Activated T-helper 2 cell treated with anti-CD3 and anti-CD28 coated beads, Interferon-gamma antibody, Interleukin-2, Interleukin-4, amounts not matched to agents 10 μg/mL and 5 μg/mL and 100 μg/mL, durations not matched to agents 14 hours and 24 hours and 36 hours (primary cell): ENCODE results near the gene ARHGEF4. TPM values are rescaled to one million over a fixed set of nuclear protein-coding genes. Genes with fewer than 3 reads are reported as not detected.
A peak's percentile ranks its signal among the peaks of the same experiment; 100 is the strongest.

Experiments
- DNase-seq: peaks from one replicate; pipeline ENCODE4 v3.0.0; 2021; ENCODE audit warnings: low spot score
- H3K27ac Mint-ChIP-seq: one replicate; pipeline ENCODE4 v1.8.0; 2021; ENCODE audit warnings: mixed read lengths
- H3K27me3 Mint-ChIP-seq: one replicate; pipeline ENCODE4 v1.8.0; 2021; ENCODE audit warnings: low read depth, mixed read lengths
- H3K36me3 Mint-ChIP-seq: one replicate; pipeline ENCODE4 v1.8.0; 2021; ENCODE audit warnings: low read depth, mixed read lengths
- H3K4me1 Mint-ChIP-seq: one replicate; pipeline ENCODE4 v1.8.0; 2021; ENCODE audit warnings: low read depth, mixed read lengths
- H3K4me3 Mint-ChIP-seq: one replicate; pipeline ENCODE4 v1.8.0; 2021; ENCODE audit warnings: low read depth, mild to moderate bottlenecking, moderate library complexity, mixed read lengths
- H3K9me3 Mint-ChIP-seq: one replicate; pipeline ENCODE4 v1.8.0; 2021; ENCODE audit warnings: mixed read lengths
- intact Hi-C: fragments of 100-400 bp; cut with micrococcal nuclease; formaldehyde crosslinking; loops from one replicate; pipeline ENCODE4 v1.15.1; 2023
- total RNA-seq: library from RNA; stranded (reverse); gene quantifications from 2 replicates; pipeline ENCODE4 v1.2.3, GENCODE V29; 2022

Gene ARHGEF4
- total RNA-seq, 1 donor from 2014 or later: 0.11 TPM

- H3K27me3 Mint-ChIP-seq: peaks cover 49% of the 10 kb centered on the region
- DNase-seq: no peak
- intact Hi-C loops: no loop called here
- no peaks in the 10 kb centered on the region for H3K36me3 Mint-ChIP-seq
- no peak overlapping the region for H3K4me3 Mint-ChIP-seq
- H3K4me1 Mint-ChIP-seq: peaks cover 15% of the 10 kb centered on the region
- no peak overlapping the region for H3K27ac Mint-ChIP-seq
- no peaks in the 10 kb centered on the region for H3K9me3 Mint-ChIP-seq
These were observed 200.9 kb downstream of the ARHGEF4 start for GRCh38 chr2:131037398-131038257.

- intact Hi-C loops: no loop called here
- Mint-ChIP-seq H3K36me3 (no peaks in the 10 kb centered on the region), H3K4me3 (no peak overlapping the region), H3K27ac (no peak overlapping the region), H3K27me3 (peaks cover 43% of the 10 kb centered on the region), H3K9me3 (no peaks in the 10 kb centered on the region), H3K4me1 (peaks cover 15% of the 10 kb centered on the region)
- no peak for DNase-seq
These were observed 201.8 kb downstream of the ARHGEF4 start for GRCh38 chr2:131038258-131039100.

DNA sequence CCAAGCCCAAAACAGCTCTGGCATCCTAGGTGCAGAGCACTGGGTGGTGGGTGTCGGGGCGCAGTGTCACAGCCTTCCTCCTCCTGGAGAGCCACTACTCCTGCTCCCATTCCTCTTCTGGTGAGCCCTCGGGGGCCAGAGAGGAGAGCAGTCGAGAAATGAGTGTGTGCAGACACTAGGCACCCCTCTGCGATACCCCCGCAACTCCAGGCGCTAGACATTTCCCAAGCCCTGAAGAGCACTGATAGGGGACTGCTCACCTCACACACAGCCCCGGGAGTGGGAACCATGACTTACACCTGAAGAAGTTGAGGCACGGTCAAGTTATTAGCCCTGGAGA is 202.4 kb downstream of the ARHGEF4 start:
- Mint-ChIP-seq H3K27me3 (peaks cover 37% of the 10 kb centered on the region), H3K27ac (no peak overlapping the region), H3K4me1 (peaks cover 15% of the 10 kb centered on the region), H3K36me3 (no peaks in the 10 kb centered on the region), H3K4me3 (no peak overlapping the region), H3K9me3 (no peaks in the 10 kb centered on the region)
- no peak for DNase-seq
- intact Hi-C loops: no loop called here

- H3K36me3 Mint-ChIP-seq: no peaks in the 10 kb centered on the region
- H3K9me3 Mint-ChIP-seq: no peaks in the 10 kb centered on the region
- no peak overlapping the region for H3K27ac Mint-ChIP-seq
- intact Hi-C loops: no loop called here
- DNase-seq: no peak
- H3K4me1 Mint-ChIP-seq: peaks cover 15% of the 10 kb centered on the region
- no peak overlapping the region for H3K4me3 Mint-ChIP-seq
- peaks cover 32% of the 10 kb centered on the region for H3K27me3 Mint-ChIP-seq
These were observed 202.8 kb downstream of the ARHGEF4 start for GRCh38 chr2:131039535-131039907.

DNA sequence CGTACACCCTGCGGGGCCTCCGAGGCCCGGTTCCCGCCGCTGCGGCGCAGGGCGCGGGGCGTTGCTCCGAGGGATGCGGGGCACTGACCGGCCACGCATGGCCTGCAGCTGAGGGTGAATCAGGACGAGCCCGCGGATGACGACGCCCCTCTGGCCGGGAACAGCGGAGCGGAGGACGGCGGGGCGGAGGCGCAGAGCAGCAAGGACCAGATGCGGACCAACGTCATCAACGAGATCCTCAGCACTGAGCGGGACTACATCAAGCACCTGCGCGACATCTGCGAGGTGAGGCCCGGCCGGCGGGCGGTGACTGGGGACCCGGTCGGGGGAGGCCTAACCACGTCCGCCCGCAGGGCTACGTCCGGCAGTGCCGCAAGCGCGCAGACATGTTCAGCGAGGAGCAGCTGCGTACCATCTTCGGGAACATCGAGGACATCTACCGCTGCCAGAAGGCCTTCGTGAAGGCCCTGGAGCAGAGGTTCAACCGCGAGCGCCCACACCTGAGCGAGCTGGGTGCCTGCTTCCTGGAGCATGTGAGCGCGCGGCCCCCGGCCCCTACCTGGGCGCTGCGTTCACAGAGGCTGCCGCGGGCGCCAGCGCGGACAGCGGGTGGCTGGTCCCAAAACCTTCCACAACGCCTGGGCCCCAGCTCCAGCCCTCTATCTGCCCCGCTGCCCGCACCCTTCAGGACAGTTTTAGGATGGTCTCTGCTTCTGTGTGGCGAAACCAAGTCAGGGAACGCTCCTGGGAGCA is 203.4 kb downstream of the ARHGEF4 start:
- Mint-ChIP-seq H3K4me1 (peaks cover 15% of the 10 kb centered on the region), H3K27me3 (peaks cover 32% of the 10 kb centered on the region), H3K36me3 (no peaks in the 10 kb centered on the region), H3K4me3 (no peak overlapping the region), H3K9me3 (no peaks in the 10 kb centered on the region), H3K27ac (no peak overlapping the region)
- intact Hi-C loops: no loop called here
- no peak for DNase-seq

GRCh38 chr2:131040661-131041401 is 204.1 kb downstream of the ARHGEF4 start:
- no peak for DNase-seq
- Mint-ChIP-seq H3K9me3 (no peaks in the 10 kb centered on the region), H3K36me3 (no peaks in the 10 kb centered on the region), H3K27ac (no peak overlapping the region), H3K4me1 (peaks cover 15% of the 10 kb centered on the region), H3K4me3 (peak overlapping the region; percentile 9), H3K27me3 (peaks cover 29% of the 10 kb centered on the region)
- intact Hi-C loops: no loop called here

DNA sequence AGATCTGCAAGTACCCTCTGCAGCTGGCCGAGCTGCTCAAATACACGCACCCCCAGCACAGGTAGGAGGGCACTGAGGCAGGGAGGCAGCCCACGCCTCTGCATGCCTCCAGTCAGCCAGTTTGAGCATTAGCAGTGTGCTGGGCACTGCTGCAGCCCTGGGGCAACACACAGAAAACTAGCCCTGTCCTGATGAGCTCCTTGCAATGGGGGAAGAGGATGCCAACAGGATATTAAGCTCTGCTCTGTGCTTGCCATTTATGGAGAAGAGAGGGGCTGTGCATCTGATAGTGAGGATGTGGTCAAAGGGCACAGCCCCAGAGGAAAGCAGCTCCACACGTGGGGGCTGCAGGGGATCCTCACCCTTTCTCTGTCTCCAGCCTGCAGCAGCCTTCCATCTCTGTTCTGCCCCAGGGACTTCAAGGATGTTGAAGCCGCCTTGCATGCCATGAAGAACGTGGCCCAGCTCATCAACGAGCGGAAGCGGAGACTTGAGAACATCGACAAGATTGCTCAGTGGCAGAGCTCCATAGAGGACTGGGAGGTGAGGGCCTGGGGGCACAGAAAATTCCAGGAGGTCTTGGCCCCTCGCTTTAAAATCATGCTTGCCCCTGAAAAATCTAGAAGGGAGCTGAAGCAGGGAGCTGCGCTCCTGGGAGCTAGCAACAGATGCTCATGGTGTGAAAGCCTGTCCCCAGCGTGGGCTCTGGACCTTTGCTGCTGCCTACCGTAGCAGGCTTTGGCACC is 204.9 kb downstream of the ARHGEF4 start:
- no peak overlapping the region for H3K27ac Mint-ChIP-seq
- H3K9me3 Mint-ChIP-seq: no peaks in the 10 kb centered on the region
- no peak for DNase-seq
- H3K4me3 Mint-ChIP-seq: no peak overlapping the region
- no peaks in the 10 kb centered on the region for H3K36me3 Mint-ChIP-seq
- peaks cover 22% of the 10 kb centered on the region for H3K27me3 Mint-ChIP-seq
- intact Hi-C loops: no loop called here
- peaks cover 15% of the 10 kb centered on the region for H3K4me1 Mint-ChIP-seq

DNA sequence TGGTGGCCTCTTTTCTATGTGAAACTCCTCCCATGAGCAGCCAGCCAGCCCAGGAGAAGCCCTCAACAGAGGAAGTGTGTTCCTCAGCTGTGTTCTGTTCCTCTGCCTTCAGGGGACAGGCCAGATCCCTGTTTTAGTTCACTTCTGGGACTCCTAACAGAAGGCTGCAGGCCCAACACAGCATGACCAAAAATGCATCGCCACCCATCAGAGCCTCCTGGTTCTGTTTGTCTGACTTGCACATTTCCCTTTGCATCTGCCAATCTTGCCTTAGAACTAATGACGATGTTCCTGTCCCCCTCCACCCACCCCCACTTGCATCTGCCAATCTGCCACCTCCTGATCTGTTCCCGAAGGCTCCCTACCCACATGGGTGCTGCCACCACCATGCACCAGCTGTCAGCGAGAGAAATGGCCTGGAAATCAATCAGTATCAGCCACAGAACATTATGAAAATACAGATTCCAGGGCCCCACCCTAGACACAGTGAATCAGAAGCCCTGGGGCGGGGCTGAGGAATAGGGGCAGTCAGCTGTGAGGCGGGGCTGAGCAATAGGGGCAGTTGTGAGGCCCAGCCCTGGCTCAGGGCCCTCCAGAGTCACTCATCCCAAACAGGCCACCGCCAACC is 205.5 kb downstream of the ARHGEF4 start:
- Mint-ChIP-seq H3K27me3 (peaks cover 18% of the 10 kb centered on the region), H3K4me1 (peaks cover 15% of the 10 kb centered on the region), H3K4me3 (no peak overlapping the region), H3K27ac (no peak overlapping the region), H3K36me3 (peaks cover under 1% of the 10 kb centered on the region), H3K9me3 (no peaks in the 10 kb centered on the region)
- DNase-seq: no peak
- intact Hi-C loops: no loop called here

DNA sequence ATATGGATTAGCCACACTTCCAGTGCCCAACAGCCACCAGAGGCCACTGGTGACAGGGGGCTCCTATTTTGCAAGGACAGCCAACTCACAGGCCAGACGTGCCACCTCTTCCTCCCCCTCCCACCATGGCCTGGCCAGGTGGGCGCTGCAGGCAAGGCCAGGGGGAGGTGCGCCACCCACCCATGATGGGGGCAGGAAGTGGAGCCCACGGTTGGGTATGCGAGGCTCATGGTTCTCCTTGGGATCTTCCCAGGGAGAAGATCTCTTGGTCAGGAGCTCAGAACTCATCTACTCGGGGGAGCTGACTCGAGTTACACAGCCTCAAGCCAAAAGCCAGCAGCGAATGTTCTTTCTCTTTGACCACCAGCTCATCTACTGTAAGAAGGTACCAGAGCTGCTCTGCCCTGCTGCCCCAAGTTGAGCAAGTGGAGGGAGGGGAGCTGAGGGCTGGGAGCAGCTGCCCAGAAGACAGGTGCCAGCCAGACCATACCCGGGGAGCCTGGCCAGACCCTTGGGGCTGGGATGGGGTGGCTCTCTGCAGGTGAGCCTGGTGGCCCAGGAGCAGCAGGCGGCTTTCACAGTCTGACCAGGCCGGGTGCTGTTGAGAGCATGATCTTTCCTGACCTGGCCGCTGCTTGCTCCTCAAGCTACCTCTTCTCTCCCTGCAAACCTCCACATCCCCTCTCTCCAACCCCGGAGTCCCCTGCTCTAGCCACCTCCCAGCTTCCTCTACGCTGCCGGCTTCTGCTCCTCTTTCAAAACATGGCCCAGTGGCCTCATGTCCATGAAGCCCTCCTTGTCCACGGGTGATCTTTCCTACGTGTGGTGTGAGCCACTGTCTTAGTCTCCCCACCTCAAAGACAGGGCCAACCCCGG is 206.7 kb downstream of the ARHGEF4 start:
- Mint-ChIP-seq H3K4me1 (peaks cover 15% of the 10 kb centered on the region), H3K27ac (no peak overlapping the region), H3K36me3 (peaks cover 9% of the 10 kb centered on the region), H3K9me3 (no peaks in the 10 kb centered on the region), H3K27me3 (peaks cover 9% of the 10 kb centered on the region), H3K4me3 (no peak overlapping the region)
- DNase-seq: no peak
- intact Hi-C loops: no loop called here

- Mint-ChIP-seq H3K9me3 (no peaks in the 10 kb centered on the region), H3K36me3 (peaks cover 14% of the 10 kb centered on the region), H3K27ac (no peak overlapping the region), H3K4me3 (no peak overlapping the region), H3K4me1 (peaks cover 15% of the 10 kb centered on the region), H3K27me3 (peaks cover 6% of the 10 kb centered on the region)
- no peak for DNase-seq
- intact Hi-C loops: no loop called here
These were observed 207.5 kb downstream of the ARHGEF4 start for GRCh38 chr2:131044075-131044756.
